ENCODE data around the gene TCF25.

Gene TCF25

DNA sequence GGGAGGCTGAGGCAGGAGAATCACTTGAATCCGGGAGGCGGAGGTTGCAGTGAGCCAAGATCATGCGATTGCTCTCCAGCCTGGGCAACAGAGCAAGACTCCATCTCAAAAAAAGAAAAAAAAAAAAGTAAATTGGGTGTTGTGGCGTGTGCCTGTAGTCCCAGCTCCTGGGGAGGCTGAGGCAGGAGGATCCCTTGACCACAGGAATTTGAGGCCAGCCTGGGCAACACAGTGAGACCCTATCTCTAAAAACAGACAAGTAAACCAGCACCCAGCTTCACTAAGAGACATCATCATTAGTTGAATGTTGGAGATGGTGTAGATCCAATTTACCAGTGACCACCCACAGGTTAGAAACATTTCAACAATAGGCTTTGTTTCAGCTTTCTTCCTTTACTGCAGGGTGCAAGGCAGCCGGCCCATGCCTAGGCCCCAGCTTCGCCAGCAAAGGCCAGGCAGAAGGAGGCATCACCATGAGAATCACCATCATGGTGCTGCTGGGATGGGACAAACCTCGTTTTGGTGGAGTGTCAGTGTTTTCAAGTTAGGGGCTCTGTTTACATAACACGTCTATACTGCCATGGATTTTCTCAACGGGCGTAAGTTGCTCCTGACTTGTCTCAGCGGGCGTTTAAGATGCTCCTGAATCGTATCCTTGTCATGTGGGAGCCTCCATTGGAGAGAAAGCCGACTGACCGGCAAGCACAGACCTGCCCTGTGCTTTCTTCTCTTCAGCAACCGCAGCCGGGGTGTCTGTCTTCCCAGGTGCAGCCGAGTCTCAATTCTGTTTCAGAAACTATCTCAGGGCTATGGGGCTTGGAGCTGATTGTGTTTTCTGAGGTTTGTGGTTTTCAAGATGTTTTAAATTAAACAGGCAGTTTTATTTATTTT is 7.3 kb downstream of the TCF25 start:
- no peak for DNase-seq

DNA sequence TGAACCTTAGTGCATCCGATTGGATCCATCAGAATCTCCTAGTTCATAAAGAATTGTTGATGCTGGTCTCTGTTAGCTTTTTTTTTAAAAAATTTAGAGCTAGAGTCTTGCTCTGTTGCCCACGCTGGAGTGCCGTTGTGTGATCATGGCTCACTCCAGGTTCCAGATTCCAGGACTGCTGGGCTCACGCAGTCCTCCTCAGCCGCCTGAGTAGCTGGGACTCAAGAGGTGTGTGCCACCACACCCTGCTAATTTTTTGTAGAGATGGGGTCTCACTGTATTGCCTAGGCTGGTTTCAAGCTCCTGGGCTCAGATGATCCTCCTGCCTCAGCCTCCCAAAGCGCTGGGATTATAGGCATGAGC is 8.0 kb downstream of the TCF25 start:
- DNase-seq = no peak

DNA sequence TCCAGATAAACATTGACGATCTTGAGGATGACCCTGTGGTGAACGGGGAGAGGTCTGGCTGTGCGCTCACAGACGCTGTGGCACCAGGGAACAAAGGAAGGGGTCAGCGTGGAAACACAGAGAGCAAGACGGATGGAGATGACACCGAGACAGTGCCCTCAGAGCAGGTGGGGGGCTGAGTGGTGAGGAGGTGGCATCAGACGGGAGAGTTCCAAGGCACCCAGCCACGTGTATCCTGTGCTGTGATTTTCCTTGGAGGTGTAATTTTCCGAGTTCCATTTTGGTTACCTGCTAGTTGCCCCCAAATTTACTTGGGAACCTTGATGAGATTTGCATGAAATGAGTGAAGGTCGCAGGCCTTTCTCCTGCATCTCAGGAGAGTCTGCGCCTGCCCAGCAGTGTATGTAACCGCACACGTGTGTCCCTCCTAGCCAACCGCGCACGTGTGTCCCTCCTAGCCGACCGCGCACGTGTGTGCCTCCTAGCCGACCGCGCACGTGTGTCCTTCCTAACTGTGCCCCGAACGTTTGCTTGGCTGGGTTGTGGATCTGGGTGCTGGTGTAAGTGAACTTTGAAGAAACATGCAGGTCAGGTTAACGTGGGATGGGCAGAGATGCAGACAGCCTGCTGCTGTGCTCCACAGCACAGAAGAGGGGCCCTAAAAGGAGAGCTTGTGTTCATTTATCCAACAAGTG is 10.1 kb downstream of the TCF25 start:
- no peak for DNase-seq

DNA sequence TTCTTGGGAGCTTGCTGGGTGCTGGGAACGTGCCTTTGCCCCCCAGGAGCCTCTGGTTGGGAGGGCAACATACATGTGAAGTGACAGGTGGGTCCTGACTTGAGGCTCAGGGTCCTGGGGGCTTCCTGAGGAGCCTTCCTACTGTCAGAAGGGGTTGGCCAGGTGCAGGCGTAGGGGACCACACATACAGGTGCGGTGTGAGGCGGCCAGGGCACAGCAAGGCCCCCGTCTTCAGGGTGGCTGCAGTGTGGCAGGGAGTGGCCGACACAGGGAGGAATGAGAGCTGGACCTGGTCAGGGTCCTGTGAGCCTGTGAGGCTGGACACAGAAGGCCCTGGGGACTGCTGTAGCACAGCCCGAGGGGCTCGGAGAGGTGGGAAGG is 10.6 kb downstream of the TCF25 start:
- DNase-seq = no peak

DNA sequence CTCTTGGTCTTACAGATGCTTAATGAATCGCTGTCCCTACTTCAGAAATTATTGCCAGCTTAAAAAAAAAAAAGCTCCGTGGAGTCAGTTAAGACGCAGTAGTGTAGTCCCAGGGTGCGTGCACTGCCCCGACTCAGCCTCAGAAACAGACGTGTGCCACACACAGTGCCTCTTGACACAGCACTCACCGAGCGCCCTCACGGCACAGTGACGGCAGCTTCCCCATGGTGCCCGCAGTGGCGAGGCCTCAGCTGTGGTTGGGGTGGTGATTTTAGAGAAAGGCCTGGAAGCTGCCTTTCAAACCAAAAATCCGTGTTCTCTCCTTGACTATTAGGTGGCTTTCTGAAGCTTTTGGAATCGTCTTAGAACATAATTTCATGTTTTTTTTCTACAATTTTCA is 13.9 kb downstream of the TCF25 start:
- DNase-seq = no peak

DNA sequence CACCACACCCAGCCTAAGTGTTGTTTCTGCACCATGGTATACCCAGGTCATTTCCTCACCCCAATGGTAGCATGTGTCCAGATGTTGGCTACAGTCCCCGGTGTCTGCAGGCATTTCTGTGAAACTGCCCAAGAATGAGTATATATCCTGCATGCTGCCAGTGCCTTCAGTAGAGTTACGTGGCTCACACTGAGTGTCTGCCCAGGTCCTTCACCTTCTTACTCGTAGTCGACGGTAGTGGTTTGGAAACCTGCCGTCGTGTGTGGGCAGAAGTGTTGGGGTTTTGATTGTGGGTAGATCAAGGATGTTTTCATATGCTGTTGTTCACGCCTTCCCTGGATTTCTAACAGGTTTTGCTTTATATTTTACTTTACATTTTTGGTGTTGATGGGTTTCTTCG is 16.8 kb downstream of the TCF25 start:
- DNase-seq = no peak

DNA sequence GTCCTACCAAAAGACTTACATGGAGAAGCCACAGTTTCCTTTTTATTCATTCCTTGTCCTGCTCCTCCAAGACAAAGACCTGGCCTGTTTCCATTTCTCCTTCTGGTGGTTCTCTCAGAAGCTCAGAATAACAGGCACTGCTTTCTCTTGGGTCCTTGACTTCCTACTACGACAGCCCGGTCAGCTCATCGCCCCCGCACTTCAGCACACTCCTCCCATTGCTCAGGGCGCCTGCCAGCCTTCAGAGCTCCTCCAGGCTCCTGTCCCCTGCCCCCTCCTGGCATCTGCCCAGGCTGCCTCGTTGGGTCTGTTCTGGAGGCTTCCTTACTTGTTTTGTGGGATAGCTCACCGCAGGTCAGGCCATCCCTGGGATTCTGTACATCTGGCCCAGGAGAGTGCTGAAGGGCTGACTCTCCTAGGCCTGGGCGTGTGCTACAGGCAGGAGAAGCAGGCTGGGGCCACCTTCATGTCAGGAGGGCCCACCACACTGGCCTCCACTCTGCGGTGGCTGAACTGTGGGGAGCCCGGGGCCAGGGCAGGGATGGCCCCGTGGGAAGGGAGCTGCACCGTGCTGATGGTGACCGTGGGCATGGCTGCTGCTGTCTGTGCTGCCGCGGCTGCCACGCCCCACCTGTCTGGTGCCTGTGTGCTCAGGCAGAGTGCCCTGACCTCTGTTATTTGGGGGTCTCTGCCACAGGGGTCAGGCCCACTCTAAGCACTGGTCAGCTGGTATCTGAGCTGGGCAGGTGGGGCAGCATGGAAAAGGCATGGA is 17.7 kb downstream of the TCF25 start:
- no peak for DNase-seq

DNA sequence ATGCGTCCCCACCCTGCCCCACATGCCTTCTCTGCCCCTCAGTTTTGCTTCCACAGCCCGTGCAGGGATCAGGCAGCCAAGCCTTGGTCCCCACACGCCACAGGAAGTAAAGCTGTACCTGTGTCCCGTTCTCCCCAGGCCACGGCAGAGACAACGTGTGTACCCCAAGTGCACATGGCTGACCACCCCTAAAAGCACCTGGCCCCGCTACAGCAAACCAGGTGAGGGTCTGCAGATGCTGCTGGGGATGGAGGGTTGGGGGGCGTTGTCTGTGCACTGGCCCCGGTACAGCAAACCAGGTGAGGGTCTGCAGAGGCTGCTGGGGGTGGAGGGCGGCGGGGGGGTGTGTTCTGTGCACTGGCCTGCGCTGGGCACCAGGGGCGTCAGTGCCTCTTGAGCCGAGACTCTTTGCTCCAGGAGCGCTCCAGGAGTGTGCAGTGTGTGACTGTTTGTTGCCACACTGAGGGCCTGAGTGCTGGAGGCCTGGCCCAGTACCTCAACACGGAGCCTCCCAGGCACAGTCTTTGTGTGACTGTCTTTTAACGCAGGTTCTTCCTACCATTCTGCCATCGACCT is 18.8 kb downstream of the TCF25 start:
- no peak for DNase-seq

DNA sequence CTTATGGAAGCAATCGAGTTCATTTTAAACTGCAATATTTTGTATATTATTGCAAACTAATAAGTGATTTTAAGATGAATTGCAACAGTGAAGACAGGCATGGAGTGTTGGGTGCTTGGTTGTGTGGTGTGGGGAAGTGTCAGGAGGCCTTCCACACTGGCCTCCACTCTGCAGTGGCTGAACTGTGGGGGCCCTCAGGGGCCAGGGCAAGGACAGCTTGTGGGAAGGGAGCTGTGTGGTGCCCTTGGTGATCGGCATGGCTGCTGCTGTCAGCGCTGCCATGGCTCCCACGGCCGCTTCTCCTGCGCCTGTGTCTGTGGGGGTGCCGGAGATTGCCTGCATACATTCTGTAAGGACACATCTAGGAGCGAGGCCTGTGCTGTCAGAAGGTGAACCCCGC is 19.2 kb downstream of the TCF25 start:
- no peak for DNase-seq

DNA sequence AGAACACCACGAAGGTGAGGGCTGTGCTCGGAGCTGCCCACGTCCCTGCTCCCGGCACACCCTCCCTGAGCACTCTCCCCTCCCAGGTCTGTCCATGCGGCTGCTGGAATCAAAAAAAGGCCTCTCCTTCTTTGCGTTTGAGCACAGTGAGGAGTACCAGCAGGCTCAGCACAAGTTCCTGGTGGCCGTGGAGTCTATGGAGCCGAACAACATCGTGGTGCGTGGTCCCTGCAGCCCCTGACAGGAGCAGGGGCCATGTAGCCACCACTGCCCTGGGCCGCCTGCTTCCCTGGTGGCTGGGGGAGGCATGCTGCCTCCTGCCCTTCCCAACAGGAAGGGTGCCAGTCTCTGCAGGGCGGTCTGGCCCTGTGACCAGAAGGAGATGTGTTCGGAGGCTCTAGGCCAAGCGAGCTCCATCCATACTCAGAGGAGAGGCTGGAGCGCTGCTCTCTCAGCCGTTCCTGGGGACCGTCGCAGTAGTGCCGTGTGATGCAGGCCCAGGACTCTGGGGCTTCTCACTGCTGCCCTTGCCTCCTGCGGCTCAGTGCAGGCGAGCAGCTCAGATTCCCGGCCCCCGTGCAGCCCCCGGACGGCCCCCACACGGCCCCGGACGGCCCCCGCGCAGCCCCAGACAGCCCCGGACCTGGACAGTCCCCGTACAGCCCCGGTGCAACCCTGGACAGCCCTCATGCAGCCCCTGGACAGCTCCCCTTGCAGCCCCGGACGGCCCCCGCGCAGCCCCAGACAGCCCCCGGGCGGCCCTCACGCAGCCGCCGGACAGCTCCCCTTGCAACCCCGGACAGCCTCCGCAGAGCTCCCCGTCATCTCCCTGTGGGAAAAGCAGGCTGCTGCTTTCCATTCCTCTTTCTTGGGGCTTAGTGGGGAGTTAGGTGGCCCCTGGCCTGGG is 20.5 kb downstream of the TCF25 start:
- DNase-seq = no peak

DNA sequence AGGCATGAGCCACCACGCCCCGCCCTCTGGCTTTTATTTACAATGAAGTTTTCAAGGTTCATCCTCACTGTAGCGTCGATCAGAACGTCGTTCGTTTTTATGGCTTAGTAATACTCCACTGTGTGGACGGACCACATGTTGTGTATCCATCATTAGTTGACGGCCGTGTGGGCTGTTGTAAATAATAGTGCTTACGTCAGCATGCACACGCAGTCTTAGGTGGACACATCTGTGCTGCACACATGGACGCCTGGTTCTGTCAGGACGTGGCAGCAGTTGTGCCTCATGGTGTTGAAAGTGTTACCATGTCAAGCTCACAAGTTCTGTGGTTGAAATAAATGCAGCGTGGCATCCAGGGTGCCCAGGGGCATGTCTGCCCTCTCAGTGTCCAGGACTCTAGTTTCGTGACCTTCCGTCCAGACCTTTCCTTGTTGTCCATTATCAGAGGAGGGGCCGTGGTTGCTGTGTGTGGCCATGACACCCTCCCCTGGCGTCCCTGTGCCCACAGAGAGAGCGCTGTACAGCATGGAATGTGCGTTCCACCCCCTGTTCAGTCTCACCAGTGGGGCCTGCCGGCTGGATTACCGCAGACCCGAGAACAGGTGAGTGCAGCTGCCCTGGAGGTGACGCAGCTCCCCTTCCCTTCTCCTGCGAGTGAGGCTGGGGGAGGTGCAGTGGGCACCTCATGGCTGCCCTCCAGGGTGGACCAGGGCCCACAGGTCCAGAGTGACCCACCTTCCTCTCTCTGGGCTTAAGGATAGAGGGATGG is 22.3 kb downstream of the TCF25 start:
- no peak for DNase-seq

DNA sequence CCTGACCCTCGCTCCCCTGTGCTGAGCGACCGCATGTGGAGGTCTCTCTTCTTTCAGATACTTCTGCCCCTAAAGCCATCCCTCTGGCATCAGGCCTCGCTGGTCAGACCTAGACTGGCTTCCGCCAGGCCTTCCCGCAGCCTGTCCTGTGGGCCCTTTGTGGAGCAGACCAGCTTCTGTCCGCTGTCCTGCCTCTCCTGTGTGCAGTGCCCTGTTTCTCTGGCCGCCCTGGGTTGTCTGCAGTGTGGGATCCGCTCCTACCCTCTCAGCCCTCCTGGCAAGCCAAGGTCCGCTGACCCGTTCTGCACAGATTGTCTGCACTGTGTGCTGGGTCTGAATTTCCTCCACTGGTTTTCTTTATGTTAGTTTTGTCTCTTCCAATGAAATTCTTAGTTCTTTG is 23.8 kb downstream of the TCF25 start:
- no peak for DNase-seq

DNA sequence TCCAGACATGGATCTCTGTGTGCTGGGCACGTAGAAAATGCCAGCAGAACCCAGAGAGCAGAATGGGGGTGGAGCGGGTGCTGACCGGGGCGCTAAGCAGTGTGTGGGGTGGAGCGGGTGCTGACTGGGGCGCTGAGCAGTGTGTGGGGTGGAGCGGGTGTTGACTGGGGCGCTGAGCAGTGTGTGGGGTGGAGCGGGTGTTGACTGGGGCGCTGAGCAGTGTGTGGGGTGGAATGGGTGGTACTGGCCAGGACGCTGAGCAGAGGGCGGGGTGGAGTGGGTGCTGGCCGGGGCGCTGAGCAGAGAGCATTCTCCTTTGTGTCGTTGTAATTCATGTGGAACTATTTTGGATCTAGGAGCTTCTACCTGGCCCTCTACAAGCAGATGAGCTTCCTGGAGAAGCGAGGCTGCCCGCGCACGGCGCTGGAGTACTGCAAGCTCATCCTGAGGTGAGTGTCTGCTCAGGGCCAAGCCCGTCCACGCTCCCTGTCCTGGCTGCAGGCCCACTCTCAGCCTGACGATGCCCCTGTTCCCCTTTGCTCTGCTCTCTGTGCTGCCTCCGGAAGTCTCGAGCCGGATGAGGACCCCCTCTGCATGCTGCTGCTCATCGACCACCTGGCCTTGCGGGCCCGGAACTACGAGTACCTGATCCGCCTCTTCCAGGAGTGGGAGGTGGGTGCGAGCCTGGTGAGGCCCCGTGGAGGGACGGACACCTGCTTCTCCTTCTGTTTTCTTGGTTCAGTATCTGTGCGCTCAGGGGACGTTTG is 25.0 kb downstream of the TCF25 start:
- DNase-seq = no peak

DNA sequence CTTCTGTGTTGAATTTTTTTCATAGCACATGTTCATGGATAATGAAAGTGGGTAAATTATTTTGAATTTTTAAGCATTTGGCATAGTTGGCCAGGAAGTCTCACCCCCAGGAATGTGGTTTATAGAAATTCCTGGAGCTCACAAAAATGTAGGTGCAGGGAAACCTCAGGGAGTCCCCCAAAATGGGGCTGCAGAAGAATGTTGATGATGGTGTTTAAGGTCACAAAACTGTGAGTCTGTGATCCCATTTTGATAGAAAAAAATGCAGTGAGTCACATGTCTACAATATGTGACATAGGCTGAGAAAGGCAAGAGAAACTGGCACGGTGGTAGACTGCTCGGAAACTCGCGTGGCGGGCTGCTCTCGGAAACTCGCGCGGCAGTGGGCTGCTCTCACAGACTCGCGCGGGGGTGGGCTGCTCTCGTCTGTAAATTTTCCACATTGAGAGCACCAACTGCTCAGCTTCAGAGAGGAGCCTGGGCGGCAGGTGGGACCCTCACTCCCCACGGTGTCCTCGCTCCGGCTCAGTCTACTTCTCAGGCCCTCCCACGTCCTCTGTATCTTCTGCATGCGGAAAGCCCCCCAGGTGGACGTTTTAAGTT is 26.6 kb downstream of the TCF25 start:
- DNase-seq = no peak

DNA sequence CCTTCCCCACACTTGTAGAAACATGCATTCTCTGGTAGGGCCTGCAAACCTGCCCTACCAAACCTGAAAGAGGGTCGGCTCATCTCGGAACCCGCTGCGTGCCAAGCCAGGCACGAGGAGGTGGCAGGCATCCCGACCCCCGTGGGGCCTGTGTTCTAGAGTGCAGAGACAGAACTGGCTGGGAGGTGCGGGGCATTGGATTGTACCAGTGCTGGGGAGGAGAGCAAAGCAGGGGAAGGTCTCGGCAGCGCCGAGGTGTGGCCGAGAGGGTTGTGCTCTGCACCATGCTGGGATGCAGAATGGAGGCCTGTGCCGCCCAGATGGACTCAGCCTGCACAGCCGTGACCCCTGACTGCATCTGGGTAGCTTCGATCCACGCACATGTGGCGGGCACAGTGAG is 27.5 kb downstream of the TCF25 start:
- DNase-seq = no peak

DNA sequence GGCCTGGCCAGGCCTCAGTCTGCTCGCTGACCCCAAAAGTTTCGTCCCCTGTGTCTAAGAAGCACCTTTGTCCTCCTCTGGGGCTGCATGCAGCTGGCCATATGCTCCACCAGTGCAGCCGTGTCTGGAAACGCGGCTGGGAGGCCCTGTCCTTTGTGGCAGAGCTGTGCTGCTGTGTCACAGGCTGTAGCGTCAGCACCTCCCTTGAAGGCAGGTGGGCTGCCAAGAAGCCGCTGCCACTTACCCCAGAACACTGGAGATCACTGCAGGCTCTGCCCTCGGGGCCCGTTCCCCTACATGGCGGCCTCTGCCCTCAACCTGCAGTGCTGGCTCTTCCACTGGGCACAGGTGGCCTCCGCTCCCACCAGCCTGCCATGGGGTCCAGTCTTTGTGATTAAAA is 29.6 kb downstream of the TCF25 start:
- no peak for DNase-seq

DNA sequence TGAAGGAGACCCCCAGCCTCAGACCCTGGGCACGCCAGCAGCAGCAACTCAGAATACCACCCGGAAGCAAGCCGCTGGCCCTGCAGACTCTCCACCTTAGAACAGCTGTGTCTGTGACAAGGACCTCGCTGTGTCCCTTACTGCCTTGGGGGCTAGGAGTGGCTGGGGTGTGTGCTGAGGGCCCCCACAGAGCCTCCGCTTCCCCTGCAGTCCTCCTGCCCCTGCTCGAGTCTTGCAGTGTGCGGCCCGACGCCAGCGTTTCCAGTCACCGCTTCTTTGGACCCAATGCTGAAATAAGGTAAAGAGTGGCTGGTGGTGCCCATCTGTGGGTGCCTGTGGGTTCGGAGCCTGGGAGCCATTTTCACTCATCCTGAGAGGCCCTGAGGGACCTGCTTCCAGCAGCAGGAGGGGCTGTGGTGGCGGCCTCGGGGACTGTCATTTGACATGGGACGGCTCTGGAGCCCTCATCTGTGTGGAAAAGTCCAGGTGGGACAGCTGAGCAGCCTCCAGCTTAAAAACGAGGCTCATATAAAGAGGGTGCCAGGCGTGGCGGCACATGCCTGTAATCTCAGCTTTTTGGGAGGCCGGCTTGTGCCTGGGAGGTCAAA is 30.6 kb downstream of the TCF25 start:
- DNase-seq = no peak

DNA sequence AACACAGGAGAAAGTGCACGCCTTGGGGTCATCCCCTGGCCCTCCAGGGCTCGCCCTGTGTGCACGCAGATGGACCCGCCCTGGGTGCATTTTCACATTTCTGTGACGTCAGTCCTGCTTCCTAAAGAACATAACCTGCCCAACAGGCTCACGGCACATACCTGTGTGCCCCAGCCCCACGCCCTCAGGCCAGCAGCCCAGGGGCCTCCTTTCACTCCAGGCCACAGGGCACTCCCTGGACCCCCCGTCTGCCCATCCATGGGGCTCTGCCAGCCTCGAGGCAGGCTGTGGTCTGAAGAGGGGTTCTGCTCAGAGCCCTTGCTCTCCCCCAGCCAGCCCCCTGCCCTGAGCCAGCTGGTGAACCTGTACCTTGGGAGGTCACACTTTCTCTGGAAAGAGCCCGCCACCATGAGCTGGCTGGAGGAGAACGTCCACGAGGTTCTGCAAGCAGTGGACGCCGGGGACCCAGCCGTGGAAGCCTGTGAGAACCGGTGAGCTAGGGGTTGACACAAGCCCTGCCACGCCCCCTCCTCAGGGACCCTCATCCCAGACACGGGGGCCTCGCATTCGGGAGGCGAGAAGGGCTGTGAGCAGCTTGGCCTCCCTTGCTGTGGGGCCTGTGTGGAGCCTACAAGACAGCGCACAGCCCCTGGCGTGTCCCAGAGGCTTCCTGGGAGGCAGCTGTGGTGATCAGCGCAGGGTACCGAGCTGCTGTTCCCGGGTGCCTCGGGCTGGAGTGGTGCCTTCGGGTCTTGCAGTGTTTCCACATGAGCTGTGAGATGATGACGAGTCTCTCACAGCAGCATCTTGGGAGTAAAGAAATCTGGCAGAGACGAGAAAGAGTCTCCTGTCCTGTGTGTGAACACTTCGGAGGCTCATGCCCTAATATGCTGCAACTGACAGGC is 31.5 kb downstream of the TCF25 start:
- no peak for DNase-seq
